ENCODE results near the gene TCF4.

TCF4 gene

GRCh38 chr18:55343396-55344073 is 244.5 kb downstream of the TCF4 start:
- DNase-seq: no peak

GRCh38 chr18:55340998-55341397 is 247.0 kb downstream of the TCF4 start:
- no peak for DNase-seq

GRCh38 chr18:55339990-55340389 is 248.0 kb downstream of the TCF4 start:
- no peak for DNase-seq

GRCh38 chr18:55338978-55339650 is 248.9 kb downstream of the TCF4 start:
- no peak for DNase-seq

- no peak for DNase-seq
These were observed 250.0 kb downstream of the TCF4 start for GRCh38 chr18:55337908-55338521.

GRCh38 chr18:55337138-55337537 is 250.9 kb downstream of the TCF4 start:
- DNase-seq: no peak

- no peak for DNase-seq
These were observed 251.4 kb downstream of the TCF4 start for GRCh38 chr18:55336438-55337100.

GRCh38 chr18:55334875-55335274 is 253.1 kb downstream of the TCF4 start:
- no peak for DNase-seq

GRCh38 chr18:55331301-55331700 is 256.7 kb downstream of the TCF4 start:
- no peak for DNase-seq

GRCh38 chr18:55328301-55328700 is 259.7 kb downstream of the TCF4 start:
- no peak for DNase-seq

GRCh38 chr18:55327454-55327853 is 260.5 kb downstream of the TCF4 start:
- no peak for DNase-seq

- no peak for DNase-seq
These were observed 261.9 kb downstream of the TCF4 start for GRCh38 chr18:55326134-55326533.

GRCh38 chr18:55324166-55324565 is 263.8 kb downstream of the TCF4 start:
- DNase-seq: no peak

- no peak for DNase-seq
These were observed 264.7 kb downstream of the TCF4 start for GRCh38 chr18:55323051-55323994.

GRCh38 chr18:55322178-55322735 is 265.7 kb downstream of the TCF4 start:
- no peak for DNase-seq

GRCh38 chr18:55321265-55322177 is 266.5 kb downstream of the TCF4 start:
- no peak for DNase-seq

GRCh38 chr18:55320424-55321264 is 267.3 kb downstream of the TCF4 start:
- DNase-seq: no peak

GRCh38 chr18:55319459-55320193 is 268.4 kb downstream of the TCF4 start:
- DNase-seq: no peak

GRCh38 chr18:55318951-55319441 is 269.0 kb downstream of the TCF4 start:
- DNase-seq: no peak

All from effector CD8-positive, alpha-beta T cell (primary cell).